Naive thymus-derived CD4-positive, alpha-beta T cell (primary cell): ENCODE results near the gene EME1. TPM values are rescaled to one million over a fixed set of nuclear protein-coding genes. Genes with fewer than 3 reads are reported as not detected.

Source experiments
- ATAC-seq: fragments of 150-1000 bp; cut with Tn5 transposase; 2 replicates; pipeline ENCODE4 v1.10.0; 2021; ENCODE audit warnings: mild to moderate bottlenecking, moderate library complexity
- CTCF ChIA-PET: fragments of 350-600 bp; sonication (Branson Sonifier 250); formaldehyde crosslinking; loops from one replicate; lab custom pipeline; 2021; ENCODE audit warnings: antibody characterized with exemption; lab: Charles Lee
- POLR2A ChIA-PET: fragments of 350-600 bp; sonication (Branson Sonifier 250); formaldehyde crosslinking; loops from one replicate; lab custom pipeline; 2021; ENCODE audit warnings: antibody characterized with exemption, inconsistent platforms; lab: Charles Lee
- DNase-seq, 9 donors: peaks; one replicate each; pipeline versions ENCODE4 v3.0.0 to v3.0.0-alpha.2; 2020 to 2022; ENCODE audit warnings: mixed read lengths in 1 of 9
- H3K27ac ChIP-seq: one replicate; pipeline ENCODE4 v1.7.0; 2013; ENCODE audit warnings: mild to moderate bottlenecking, low read depth, low read length, moderate library complexity
- H3K27me3 ChIP-seq, 2 donors: one replicate each; pipeline ENCODE4 v1.7.0; 2013; ENCODE audit warnings: low read length in 2 of 2, mild to moderate bottlenecking in 2 of 2, moderate library complexity in 2 of 2; ENCODE audit not compliant: control insufficient read depth in 2 of 2, insufficient read depth in 2 of 2
- H3K36me3 ChIP-seq, 3 experiments: 1 replicate in 2 of 3; 2 replicates in 1 of 3; pipeline ENCODE4 v1.7.0; 2013; ENCODE audit warnings: low read length in 3 of 3, mild to moderate bottlenecking in 3 of 3, moderate library complexity in 1 of 3; ENCODE audit not compliant: insufficient read depth in 3 of 3, control insufficient read depth in 2 of 3
- H3K4me1 ChIP-seq, 2 donors: one replicate each; pipeline ENCODE4 v1.7.0; 2013; ENCODE audit warnings: low read length in 2 of 2, mild to moderate bottlenecking in 2 of 2, moderate library complexity in 1 of 2; ENCODE audit not compliant: control insufficient read depth in 2 of 2, insufficient read depth in 2 of 2
- H3K4me3 ChIP-seq: 2 replicates; pipeline ENCODE4 v1.7.0; 2013; ENCODE audit warnings: mild to moderate bottlenecking, low read length
- H3K9me3 ChIP-seq, 3 experiments: 1 replicate in 2 of 3; 2 replicates in 1 of 3; pipeline ENCODE4 v1.7.0; 2013; ENCODE audit warnings: low read length in 3 of 3; ENCODE audit not compliant: control insufficient read depth in 2 of 3
- H3K27ac Mint-ChIP-seq, 9 donors: one replicate each; pipeline ENCODE4 v1.8.0; 2020 to 2022; ENCODE audit warnings: mixed read lengths in 9 of 9, mild to moderate bottlenecking in 8 of 9, moderate library complexity in 5 of 9, inconsistent platforms in 2 of 9
- H3K27me3 Mint-ChIP-seq, 5 donors: one replicate each; pipeline ENCODE4 v1.8.0; 2021 to 2022; ENCODE audit warnings: mixed read lengths in 5 of 5, mild to moderate bottlenecking in 1 of 5
- H3K36me3 Mint-ChIP-seq, 5 donors: one replicate each; pipeline ENCODE4 v1.8.0; 2020 to 2022; ENCODE audit warnings: mixed read lengths in 5 of 5, mild to moderate bottlenecking in 3 of 5, inconsistent platforms in 1 of 5
- H3K4me1 Mint-ChIP-seq, 7 donors: one replicate each; pipeline ENCODE4 v1.8.0; 2020 to 2022; ENCODE audit warnings: mixed read lengths in 7 of 7, mild to moderate bottlenecking in 3 of 7, inconsistent platforms in 1 of 7
- H3K4me3 Mint-ChIP-seq, 10 donors: one replicate each; pipeline ENCODE4 v1.8.0; 2020 to 2022; ENCODE audit warnings: mild to moderate bottlenecking in 10 of 10, mixed read lengths in 10 of 10, moderate library complexity in 6 of 10, inconsistent platforms in 2 of 10
- H3K9me3 Mint-ChIP-seq, 11 donors: one replicate each; pipeline ENCODE4 v1.8.0; 2020 to 2022; ENCODE audit warnings: mixed read lengths in 11 of 11, mild to moderate bottlenecking in 4 of 11, inconsistent platforms in 1 of 11, moderate library complexity in 1 of 11
- intact Hi-C, 2 donors: fragments of 100-400 bp; cut with micrococcal nuclease; formaldehyde crosslinking; loops; one replicate each; pipeline ENCODE4 v1.15.1; 2023
- polyA plus RNA-seq, 2 donors: library from polyadenylated mRNA; unstranded; fragments of 300-500 nt; fragmentation: Illumina TruSeq; gene quantifications; one replicate each; pipeline ENCODE4 v1.2.3, GENCODE V29; 2021
- total RNA-seq, 6 experiments: library from RNA in 5 of 6; stranded (reverse) in 5 of 6; gene quantifications; 1 replicate in 5 of 6; 2 replicates in 1 of 6; pipeline ENCODE4 v1.2.3 and lab custom pipeline; 2021 to 2026

EME1 gene
- total and polyA plus RNA-seq, 7 experiments from 2014 or later = 0.61 to 17.5 (median 2.2) TPM; not detected in 2

- H3K27me3 Mint-ChIP-seq = no peaks in the 10 kb centered on the region
- ChIA-PET CTCF (interaction anchor here (3.4 kb wide), 1 partner anchor 14 kb away, joined by 14 read pairs; no protein-coding TSS in a partner anchor), POLR2A (interaction anchor here (0.7 to 1.3 kb wide), 3 partner anchors 10 to 50 kb away, joined by 3 read pairs; partner anchors contain the start of gene LRRC59)
- H3K36me3 Mint-ChIP-seq = peaks cover 0 to 3% (median 0%) of the 10 kb centered on the region in 5 donors
- H3K4me1 ChIP-seq = peaks cover 22% of the 10 kb centered on the region in 2 donors
- no peak overlapping the region for H3K4me3 ChIP-seq
- no peaks in the 10 kb centered on the region for H3K27me3 ChIP-seq
- intact Hi-C loops = no loop called here
- peak overlapping the region; percentile 74 to 92 (median 87) for H3K4me3 Mint-ChIP-seq
- ATAC-seq (no peak), DNase-seq (no peak)
- H3K9me3 Mint-ChIP-seq = no peaks in the 10 kb centered on the region
- peak overlapping the region; percentile 84 for H3K27ac ChIP-seq
- peak overlapping the region; percentile 50 to 93 (median 86) for H3K27ac Mint-ChIP-seq
- H3K36me3 ChIP-seq = peaks cover 0 to 5% (median 0%) of the 10 kb centered on the region in 3 experiments
- no peaks in the 10 kb centered on the region for H3K9me3 ChIP-seq
- peaks cover 25 to 50% (median 39%) of the 10 kb centered on the region in 7 donors for H3K4me1 Mint-ChIP-seq
Measured at GRCh38 chr17:50347894-50348291, 25.1 kb upstream of the EME1 start.

GRCh38 chr17:50348522-50349242 is 24.3 kb upstream of the EME1 start:
- intact Hi-C loops = no loop called here
- no peaks in the 10 kb centered on the region for H3K9me3 Mint-ChIP-seq

GRCh38 chr17:50349243-50349600 is 23.8 kb upstream of the EME1 start:
- CTCF ChIA-PET = interaction anchor here (1.0 kb wide), 1 partner anchor 12 kb away, joined by 3 read pairs; no protein-coding TSS in a partner anchor
- peaks cover 30 to 50% (median 42%) of the 10 kb centered on the region in 7 donors for H3K4me1 Mint-ChIP-seq

More at GRCh38 chr17:50348522-50349242, 24.3 kb upstream of the EME1 start:
- H3K27me3 ChIP-seq = no peaks in the 10 kb centered on the region
- ChIA-PET POLR2A (interaction anchor here (0.6 to 1.3 kb wide), 4 partner anchors 13 to 1782 kb away, joined by 3 to 4 read pairs (median 4); partner anchors contain the start of gene LRRC59), CTCF (interaction anchor here (1.0 to 3.4 kb wide), 2 partner anchors 13 to 14 kb away, joined by 3 to 14 read pairs; no protein-coding TSS in a partner anchor)
- Mint-ChIP-seq H3K27ac (peak overlapping the region in 7 of 9 donors; percentile 34 to 88 (median 85)), H3K27me3 (no peaks in the 10 kb centered on the region), H3K4me3 (peak overlapping the region in 9 of 10 donors; percentile 8 to 91 (median 86)), H3K4me1 (peaks cover 30 to 50% (median 42%) of the 10 kb centered on the region in 7 donors), H3K36me3 (peaks cover 0 to 4% (median 0%) of the 10 kb centered on the region in 5 donors)
- peaks cover 22% of the 10 kb centered on the region in 2 donors for H3K4me1 ChIP-seq
- H3K27ac ChIP-seq = no peak overlapping the region
- H3K9me3 ChIP-seq = no peaks in the 10 kb centered on the region
- DNase-seq = no peak
- no peak for ATAC-seq
- no peak overlapping the region for H3K4me3 ChIP-seq
- H3K36me3 ChIP-seq = peaks cover 0 to 12% (median 0%) of the 10 kb centered on the region in 3 experiments

GRCh38 chr17:50350733-50351132 is 22.3 kb upstream of the EME1 start:
- no peaks in the 10 kb centered on the region for H3K27me3 Mint-ChIP-seq
- H3K4me1 Mint-ChIP-seq = peaks cover 25 to 37% (median 31%) of the 10 kb centered on the region in 7 donors
- Histone ChIP-seq H3K4me1 (peaks cover 14 to 17% of the 10 kb centered on the region in 2 donors), H3K9me3 (no peaks in the 10 kb centered on the region), H3K36me3 (peaks cover 0 to 32% (median 4%) of the 10 kb centered on the region in 3 experiments), H3K4me3 (no peak overlapping the region), H3K27ac (no peak overlapping the region), H3K27me3 (no peaks in the 10 kb centered on the region)
- POLR2A ChIA-PET = no interaction called here
- intact Hi-C loops = no loop called here
- DNase-seq (no peak), ATAC-seq (no peak)
- peak overlapping the region in 7 of 9 donors; percentile 28 to 72 (median 45) for H3K27ac Mint-ChIP-seq
- H3K36me3 Mint-ChIP-seq = peaks cover 0 to 7% (median 0%) of the 10 kb centered on the region in 5 donors
- peaks cover 0 to 2% (median 0%) of the 10 kb centered on the region in 11 donors for H3K9me3 Mint-ChIP-seq
- peak overlapping the region in 1 of 10 donors; percentile 16 for H3K4me3 Mint-ChIP-seq
- CTCF ChIA-PET = no interaction called here

More at GRCh38 chr17:50349243-50349600, 23.8 kb upstream of the EME1 start:
- Histone ChIP-seq H3K9me3 (no peaks in the 10 kb centered on the region), H3K27ac (no peak overlapping the region), H3K4me3 (no peak overlapping the region), H3K36me3 (peaks cover 0 to 17% (median 0%) of the 10 kb centered on the region in 3 experiments), H3K27me3 (no peaks in the 10 kb centered on the region), H3K4me1 (peaks cover 22% of the 10 kb centered on the region in 2 donors)
- intact Hi-C loops = no loop called here
- Mint-ChIP-seq H3K4me3 (peak overlapping the region in 5 of 10 donors; percentile 29 to 88 (median 60)), H3K27ac (peak overlapping the region in 4 of 9 donors; percentile 22 to 85 (median 30)), H3K36me3 (peaks cover 0 to 4% (median 0%) of the 10 kb centered on the region in 5 donors), H3K27me3 (no peaks in the 10 kb centered on the region), H3K9me3 (no peaks in the 10 kb centered on the region)
- no peak for DNase-seq
- no peak for ATAC-seq
- POLR2A ChIA-PET = interaction anchor here (0.6 to 1.3 kb wide), 3 partner anchors 13 to 1783 kb away, joined by 3 to 4 read pairs (median 4); no protein-coding TSS in a partner anchor

GRCh38 chr17:50352072-50352692 is 20.8 kb upstream of the EME1 start:
- intact Hi-C loops = no loop called here
- POLR2A ChIA-PET = interaction anchor here (0.5 kb wide), 1 partner anchor 569 kb away, joined by 4 read pairs; no protein-coding TSS in a partner anchor
- H3K4me3 Mint-ChIP-seq = no peak overlapping the region

More at GRCh38 chr17:50352072-50352692, 20.8 kb upstream of the EME1 start:
- Mint-ChIP-seq H3K36me3 (peaks cover 0 to 7% (median 4%) of the 10 kb centered on the region in 5 donors), H3K27ac (peak overlapping the region in 7 of 9 donors; percentile 32 to 76 (median 65)), H3K27me3 (no peaks in the 10 kb centered on the region), H3K4me1 (peaks cover 22 to 35% (median 25%) of the 10 kb centered on the region in 7 donors), H3K9me3 (peaks cover 0 to 2% (median 0%) of the 10 kb centered on the region in 11 donors)
- Histone ChIP-seq H3K9me3 (no peaks in the 10 kb centered on the region), H3K4me1 (peaks cover 7 to 10% of the 10 kb centered on the region in 2 donors), H3K27ac (no peak overlapping the region), H3K27me3 (no peaks in the 10 kb centered on the region), H3K4me3 (no peak overlapping the region), H3K36me3 (peaks cover 0 to 44% (median 6%) of the 10 kb centered on the region in 3 experiments)
- ATAC-seq (no peak), DNase-seq (no peak)
- CTCF ChIA-PET = interaction anchor here (1.4 kb wide), 1 partner anchor 10 kb away, joined by 6 read pairs; no protein-coding TSS in a partner anchor
